ENCODE measurements around the gene PHF23.

Gene PHF23

GRCh38 chr17:7222972-7223292, 16.3 kb downstream of the PHF23 start:
- H3K4me3 ChIP-seq (replicated peaks in 1 of 2; ENCODE audit: low read depth in 2 of 2, low read length in 2 of 2): no peak overlapping the region
- DNase-seq (ENCODE audit: low read depth in 2 of 2): no peak
- TF ChIP-seq, protein P1, sequence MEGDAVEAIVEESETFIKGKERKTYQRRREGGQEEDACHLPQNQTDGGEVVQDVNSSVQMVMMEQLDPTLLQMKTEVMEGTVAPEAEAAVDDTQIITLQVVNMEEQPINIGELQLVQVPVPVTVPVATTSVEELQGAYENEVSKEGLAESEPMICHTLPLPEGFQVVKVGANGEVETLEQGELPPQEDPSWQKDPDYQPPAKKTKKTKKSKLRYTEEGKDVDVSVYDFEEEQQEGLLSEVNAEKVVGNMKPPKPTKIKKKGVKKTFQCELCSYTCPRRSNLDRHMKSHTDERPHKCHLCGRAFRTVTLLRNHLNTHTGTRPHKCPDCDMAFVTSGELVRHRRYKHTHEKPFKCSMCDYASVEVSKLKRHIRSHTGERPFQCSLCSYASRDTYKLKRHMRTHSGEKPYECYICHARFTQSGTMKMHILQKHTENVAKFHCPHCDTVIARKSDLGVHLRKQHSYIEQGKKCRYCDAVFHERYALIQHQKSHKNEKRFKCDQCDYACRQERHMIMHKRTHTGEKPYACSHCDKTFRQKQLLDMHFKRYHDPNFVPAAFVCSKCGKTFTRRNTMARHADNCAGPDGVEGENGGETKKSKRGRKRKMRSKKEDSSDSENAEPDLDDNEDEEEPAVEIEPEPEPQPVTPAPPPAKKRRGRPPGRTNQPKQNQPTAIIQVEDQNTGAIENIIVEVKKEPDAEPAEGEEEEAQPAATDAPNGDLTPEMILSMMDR (IDR thresholded peaks at IDR 0.05; ENCODE audit: low read depth, low read length): no peak

GRCh38 chr17:7222093-7222971, 16.9 kb downstream of the PHF23 start:
- H3K4me3 ChIP-seq (replicated peaks in 1 of 2; ENCODE audit: low read depth in 2 of 2, low read length in 2 of 2): no peak overlapping the region
- DNase-seq (ENCODE audit: low read depth in 2 of 2): no peak
- TF ChIP-seq, protein P1 (IDR thresholded peaks at IDR 0.05; ENCODE audit: low read depth, low read length): no peak

GRCh38 chr17:7221278-7222092, 17.8 kb downstream of the PHF23 start:
- H3K4me3 ChIP-seq (replicated peaks in 1 of 2; ENCODE audit: low read depth in 2 of 2, low read length in 2 of 2): peak overlapping the region; percentile 78 to 86
- no peak for DNase-seq (ENCODE audit: low read depth in 2 of 2)
- TF ChIP-seq, protein P1 (IDR thresholded peaks at IDR 0.05; ENCODE audit: low read depth, low read length): no peak

DNA sequence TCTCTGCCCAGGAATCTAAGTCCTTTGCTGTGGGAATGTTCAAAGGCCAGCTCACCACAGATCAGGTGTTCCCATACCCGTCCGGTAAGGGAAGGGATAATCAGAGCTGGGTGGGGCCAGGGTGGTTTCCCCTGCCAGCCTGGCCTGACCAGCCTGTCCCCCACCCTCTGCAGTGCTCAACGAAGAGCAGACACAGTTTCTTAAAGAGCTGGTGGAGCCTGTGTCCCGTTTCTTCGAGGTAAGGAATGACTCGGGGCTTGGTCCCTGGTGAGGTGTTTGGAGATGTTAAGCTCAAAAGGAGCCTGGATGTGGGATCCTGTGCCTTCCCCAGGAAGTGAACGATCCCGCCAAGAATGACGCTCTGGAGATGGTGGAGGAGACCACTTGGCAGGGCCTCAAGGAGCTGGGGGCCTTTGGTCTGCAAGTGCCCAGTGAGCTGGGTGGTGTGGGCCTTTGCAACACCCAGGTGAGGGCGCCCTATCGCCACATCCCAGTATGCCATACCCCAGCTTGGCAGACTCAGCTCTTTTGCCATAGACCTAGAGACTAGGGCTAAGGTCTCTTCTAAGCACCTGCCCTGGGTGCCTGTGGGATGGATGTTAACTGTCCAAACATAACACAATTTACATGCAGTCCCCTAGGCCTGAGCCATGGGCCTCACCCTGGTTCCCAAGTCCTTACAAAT, 18.5 kb downstream of the PHF23 start:
- TF ChIP-seq, protein P1 (IDR thresholded peaks at IDR 0.05; ENCODE audit: low read depth, low read length): peak; percentile 53
- peak; percentile 69 to 76 for DNase-seq (ENCODE audit: low read depth in 2 of 2)
- H3K4me3 ChIP-seq (replicated peaks in 1 of 2; ENCODE audit: low read depth in 2 of 2, low read length in 2 of 2): peak overlapping the region; percentile 78 to 86

DNA sequence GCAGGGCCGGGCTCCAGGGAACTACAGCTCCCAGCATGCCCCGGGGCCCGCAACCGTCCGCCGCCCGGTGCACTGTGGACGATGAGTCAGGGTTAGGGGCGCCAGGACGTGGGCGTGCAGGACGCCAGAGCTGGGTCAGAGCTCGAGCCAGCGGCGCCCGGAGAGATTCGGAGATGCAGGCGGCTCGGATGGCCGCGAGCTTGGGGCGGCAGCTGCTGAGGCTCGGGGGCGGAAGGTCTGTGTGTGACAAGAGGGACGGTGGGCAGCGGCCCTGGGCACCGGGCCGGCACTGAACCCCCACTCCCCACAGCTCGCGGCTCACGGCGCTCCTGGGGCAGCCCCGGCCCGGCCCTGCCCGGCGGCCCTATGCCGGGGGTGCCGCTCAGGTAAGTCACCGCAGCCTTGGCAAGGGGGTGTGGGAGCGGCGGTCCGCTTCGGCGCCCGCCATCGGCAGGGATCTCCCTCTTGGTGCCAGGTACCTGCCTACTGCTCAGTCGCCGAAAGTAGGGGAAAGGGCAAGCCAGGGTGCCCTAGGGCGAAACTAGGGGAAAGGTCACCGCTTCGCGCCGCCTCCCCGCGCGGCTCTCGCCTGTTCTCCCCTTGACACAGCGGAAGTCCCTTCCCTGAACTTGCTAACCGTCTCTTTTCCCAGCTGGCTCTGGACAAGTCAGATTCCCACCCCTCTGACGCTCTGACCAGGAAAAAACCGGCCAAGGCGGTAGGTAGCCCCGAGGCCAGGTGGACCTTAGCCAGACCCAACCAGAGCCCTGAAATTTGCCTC, 19.3 kb downstream of the PHF23 start, which contains the start of the genes ACADVL and DLG4:
Gene ACADVL, plus strand, starts transcription at position 127 of the 781 bp plus-strand sequence. Its CDS starts 47 bp downstream, at position 174.
Gene DLG4, minus strand, starts transcription at position 25 of the 781 bp plus-strand sequence.
- TF ChIP-seq, protein P1 (IDR thresholded peaks at IDR 0.05; ENCODE audit: low read depth, low read length): no peak
- H3K4me3 ChIP-seq (replicated peaks in 1 of 2; ENCODE audit: low read depth in 2 of 2, low read length in 2 of 2): peak within 1 kb of the TSS; percentile 78 to 86
- peak; percentile 85 to 92 for DNase-seq (ENCODE audit: low read depth in 2 of 2)
